22Rv1 (cell line): Measurements from ENCODE around the gene FRMD8.

ENCODE experiments used
- H3K27ac ChIP-seq: fragments of 450-650 bp; 2 replicates; pipeline ENCODE4 v1.5.1; 2017
- CTCF ChIP-seq: fragments of 450-650 bp; IDR thresholded peaks from 2 replicates; pipeline ENCODE4 v1.5.1; 2017; ENCODE audit warnings: mild to moderate bottlenecking
- ZFX ChIP-seq: fragments of 450-650 bp; IDR thresholded peaks from 2 replicates; pipeline ENCODE4 v1.6.1; 2017; ENCODE audit warnings: antibody characterized with exemption, borderline replicate concordance

Gene FRMD8

GRCh38 chr11:65423516-65424204 lies 37.2 kb downstream of the FRMD8 start:
- TF ChIP-seq CTCF (no peak), ZFX (no peak)
- peak overlapping the region; percentile 100 for H3K27ac ChIP-seq

DNA sequence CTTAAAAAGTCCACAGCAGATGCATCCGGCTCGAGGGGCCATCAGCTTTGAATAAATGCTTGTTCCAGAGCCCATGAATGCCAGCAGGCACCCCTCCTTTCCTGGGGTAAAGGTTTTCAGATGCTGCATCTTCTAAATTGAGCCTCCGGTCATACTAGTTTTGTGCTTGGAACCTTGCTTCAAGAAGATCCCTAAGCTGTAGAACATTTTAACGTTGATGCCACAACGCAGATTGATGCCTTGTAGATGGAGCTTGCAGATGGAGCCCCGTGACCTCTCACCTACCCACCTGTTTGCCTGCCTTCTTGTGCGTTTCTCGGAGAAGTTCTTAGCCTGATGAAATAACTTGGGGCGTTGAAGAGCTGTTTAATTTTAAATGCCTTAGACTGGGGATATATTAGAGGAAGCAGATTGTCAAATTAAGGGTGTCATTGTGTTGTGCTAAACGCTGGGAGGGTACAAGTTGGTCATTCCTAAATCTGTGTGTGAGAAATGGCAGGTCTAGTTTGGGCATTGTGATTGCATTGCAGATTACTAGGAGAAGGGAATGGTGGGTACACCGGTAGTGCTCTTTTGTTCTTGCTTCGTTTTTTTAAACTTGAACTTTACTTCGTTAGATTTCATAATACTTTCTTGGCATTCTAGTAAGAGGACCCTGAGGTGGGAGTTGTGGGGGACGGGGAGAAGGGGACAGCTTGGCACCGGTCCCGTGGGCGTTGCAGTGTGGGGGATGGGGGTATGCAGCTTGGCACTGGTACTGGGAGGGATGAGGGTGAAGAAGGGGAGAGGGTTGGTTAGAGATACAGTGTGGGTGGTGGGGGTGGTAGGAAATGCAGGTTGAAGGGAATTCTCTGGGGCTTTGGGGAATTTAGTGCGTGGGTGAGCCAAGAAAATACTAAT lies 38.0 kb downstream of the FRMD8 start:
- peak overlapping the region; percentile 100 for H3K27ac ChIP-seq

DNA sequence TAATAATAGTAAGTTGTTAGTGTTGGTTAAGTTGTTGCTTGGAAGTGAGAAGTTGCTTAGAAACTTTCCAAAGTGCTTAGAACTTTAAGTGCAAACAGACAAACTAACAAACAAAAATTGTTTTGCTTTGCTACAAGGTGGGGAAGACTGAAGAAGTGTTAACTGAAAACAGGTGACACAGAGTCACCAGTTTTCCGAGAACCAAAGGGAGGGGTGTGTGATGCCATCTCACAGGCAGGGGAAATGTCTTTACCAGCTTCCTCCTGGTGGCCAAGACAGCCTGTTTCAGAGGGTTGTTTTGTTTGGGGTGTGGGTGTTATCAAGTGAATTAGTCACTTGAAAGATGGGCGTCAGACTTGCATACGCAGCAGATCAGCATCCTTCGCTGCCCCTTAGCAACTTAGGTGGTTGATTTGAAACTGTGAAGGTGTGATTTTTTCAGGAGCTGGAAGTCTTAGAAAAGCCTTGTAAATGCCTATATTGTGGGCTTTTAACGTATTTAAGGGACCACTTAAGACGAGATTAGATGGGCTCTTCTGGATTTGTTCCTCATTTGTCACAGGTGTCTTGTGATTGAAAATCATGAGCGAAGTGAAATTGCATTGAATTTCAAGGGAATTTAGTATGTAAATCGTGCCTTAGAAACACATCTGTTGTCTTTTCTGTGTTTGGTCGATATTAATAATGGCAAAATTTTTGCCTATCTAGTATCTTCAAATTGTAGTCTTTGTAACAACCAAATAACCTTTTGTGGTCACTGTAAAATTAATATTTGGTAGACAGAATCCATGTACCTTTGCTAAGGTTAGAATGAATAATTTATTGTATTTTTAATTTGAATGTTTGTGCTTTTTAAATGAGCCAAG lies 38.9 kb downstream of the FRMD8 start:
- H3K27ac ChIP-seq: peak overlapping the region; percentile 100

More for the DNA sequence above, 38.0 kb downstream of the FRMD8 start:
- no peak for TF ChIP-seq ZFX
- TF ChIP-seq CTCF: no peak

GRCh38 chr11:65425971-65426838 lies 39.8 kb downstream of the FRMD8 start:
- peak overlapping the region; percentile 100 for H3K27ac ChIP-seq
- TF ChIP-seq ZFX (no peak), CTCF (no peak)

More for the DNA sequence above, 38.9 kb downstream of the FRMD8 start:
- no peak for TF ChIP-seq ZFX
- TF ChIP-seq CTCF: no peak

GRCh38 chr11:65426839-65427690 lies 40.6 kb downstream of the FRMD8 start:
- peak overlapping the region; percentile 100 for H3K27ac ChIP-seq
- TF ChIP-seq ZFX (no peak), CTCF (no peak)
